Jurkat, Clone E6-1 (cell line): ENCODE measurements around the gene CPNE7.
"Not testable (repeated sequence)": the region's sequence is repeated elsewhere in the genome, so short reads cannot be mapped to it uniquely, and the experiment has no call there.

Source experiments
- DNase-seq: peaks from one replicate; pipeline ENCODE4 v3.0.0-alpha.2; 2011; ENCODE audit warnings: low read depth, low spot score
- H3K4me3 ChIP-seq: 2 replicates; pipeline ENCODE4 v1.5.1; 2011; ENCODE audit warnings: mild to moderate bottlenecking, low read length, control low read depth, moderate library complexity

Gene CPNE7

DNA sequence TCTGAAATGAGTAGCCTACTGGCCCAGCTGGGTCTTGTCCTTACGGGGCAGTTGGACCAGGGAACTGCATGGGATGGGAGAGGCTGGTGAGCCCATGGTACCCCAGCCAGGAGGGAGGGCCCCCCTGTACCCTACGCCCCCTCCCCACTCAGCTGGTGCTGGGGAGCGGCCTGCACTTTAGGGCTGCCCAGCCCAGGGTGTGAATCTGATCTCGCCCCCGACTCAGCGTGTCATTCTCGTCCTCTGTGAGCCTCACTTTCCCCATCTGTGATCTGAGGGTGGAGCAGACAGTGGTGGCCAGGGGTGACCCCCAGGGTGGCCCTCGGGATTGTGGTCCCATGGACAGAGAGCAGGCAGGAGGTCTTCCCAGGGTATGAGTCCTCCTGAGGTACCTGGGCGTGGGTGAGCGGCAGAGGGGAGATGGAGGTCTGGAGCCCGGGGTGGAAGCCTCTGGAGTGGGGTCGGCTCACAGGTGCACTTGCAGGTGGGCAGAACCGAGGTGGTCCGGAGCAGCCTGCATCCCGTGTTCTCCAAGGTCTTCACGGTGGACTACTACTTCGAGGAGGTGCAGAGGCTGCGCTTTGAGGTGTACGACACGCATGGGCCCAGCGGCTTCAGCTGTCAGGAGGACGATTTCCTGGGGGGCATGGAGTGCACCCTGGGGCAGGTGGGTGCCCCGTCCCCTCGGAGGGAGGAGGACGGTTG lies 1.6 kb downstream of the CPNE7 start:
- no peak for DNase-seq
- no peak overlapping the region for H3K4me3 ChIP-seq

DNA sequence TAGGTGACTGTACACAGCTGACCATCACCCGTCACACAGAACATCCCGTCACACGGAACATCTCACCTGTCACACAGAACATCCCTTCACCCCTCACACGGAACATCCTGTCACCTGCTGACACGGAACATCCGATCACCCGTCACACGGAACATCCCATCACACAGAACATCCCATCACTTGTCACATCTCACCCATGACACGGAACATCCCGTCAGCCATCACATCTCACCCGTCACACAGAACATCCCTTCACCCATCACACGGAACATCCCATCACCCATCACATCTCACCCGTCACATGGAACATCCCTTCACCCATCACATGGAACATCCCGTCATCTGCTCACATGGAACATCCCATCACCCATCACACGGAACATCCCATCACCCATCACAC lies 3.8 kb downstream of the CPNE7 start:
- H3K4me3 ChIP-seq: no peak overlapping the region
- no peak for DNase-seq

DNA sequence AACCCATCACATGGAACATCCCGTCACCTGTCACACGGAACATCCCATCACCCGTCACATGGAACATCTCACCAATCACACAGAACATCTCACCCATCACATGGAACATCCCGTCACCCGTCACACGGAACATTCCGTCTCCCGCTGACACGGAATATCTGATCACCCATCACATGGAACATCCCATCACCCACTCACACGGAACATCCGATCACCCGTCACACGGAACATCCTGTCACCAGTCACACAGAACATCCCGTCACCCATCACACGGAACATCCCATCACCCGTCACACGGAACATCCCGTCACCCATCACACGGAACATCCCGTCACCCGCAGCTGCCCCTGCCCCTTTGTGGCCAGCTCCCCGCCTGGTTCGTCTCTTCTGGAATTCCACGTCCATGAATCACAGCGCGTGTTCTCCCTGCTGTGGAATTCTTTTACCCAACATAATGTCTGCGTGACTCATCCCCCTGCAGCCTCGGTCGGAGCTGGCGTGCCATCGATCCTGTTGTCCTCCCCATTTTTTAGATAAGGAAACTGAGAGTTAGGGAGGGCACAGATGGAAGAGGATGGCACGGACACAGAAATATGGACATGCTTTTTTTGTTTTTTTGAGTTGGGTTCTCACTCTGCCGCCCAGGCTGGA lies 5.6 kb downstream of the CPNE7 start:
- H3K4me3 ChIP-seq: no peak overlapping the region
- DNase-seq: no peak

DNA sequence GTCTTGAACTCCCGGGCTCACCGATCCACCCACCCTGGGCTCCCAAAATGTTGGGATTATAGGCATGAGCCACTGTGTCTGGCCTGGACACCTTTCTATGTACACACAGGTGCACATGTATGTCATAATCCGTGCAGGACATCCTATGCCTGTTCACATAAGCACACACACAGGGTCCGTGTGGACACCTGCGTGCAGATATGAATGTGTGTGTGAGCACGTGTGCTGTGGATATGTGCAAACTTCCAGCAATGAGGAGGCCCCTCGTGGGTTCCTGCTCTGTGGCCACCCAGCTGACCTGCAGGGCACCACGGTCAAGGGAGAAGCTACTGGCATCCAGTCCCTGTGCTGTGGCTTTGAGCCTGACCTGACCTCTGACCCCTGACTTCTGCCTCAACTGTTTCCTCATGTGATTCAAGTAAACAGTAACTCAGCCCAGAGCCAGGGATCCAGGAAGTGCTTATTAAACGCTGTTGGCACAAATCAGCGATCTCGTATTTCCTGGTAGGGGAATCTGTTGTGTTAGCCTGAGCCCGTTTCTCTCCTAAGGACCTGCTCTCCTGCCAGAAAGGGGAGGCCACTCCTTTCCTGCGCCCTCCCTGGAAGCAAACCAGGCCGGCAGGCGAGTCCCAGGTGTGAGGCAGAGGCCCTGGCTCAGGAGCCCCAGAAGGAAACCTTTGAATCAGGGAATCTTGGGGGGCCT lies 6.5 kb downstream of the CPNE7 start:
- DNase-seq: no peak
- H3K4me3 ChIP-seq: no peak overlapping the region

DNA sequence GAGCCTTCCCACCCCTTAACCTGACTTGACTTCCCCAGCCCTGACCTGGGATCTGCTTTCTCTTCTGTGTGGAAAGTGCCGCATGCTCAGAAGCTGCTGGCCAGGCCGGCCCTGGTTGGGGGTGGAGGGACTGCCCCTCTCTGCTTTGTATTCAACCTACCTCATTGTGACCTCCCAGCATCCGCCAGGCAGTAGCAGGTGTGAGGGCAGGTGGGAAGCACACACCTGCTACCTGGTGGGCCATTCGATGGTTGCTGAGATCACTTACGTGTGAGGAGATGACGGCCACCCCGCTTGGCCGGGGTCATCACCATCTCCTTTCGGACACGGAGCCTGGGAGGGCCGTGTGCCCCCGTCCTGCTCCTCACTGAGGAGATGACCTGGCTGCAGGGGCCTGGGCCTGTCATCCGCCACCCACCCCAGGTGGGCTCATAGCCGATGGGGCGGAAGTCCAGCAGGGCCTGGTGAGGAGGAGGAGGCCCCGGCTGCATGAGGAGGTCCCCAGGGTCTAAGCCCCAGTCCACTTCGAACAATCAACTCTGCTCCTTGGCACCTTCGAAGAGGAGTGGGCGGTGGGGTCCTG lies 7.1 kb downstream of the CPNE7 start:
- H3K4me3 ChIP-seq: no peak overlapping the region
- DNase-seq: no peak

DNA sequence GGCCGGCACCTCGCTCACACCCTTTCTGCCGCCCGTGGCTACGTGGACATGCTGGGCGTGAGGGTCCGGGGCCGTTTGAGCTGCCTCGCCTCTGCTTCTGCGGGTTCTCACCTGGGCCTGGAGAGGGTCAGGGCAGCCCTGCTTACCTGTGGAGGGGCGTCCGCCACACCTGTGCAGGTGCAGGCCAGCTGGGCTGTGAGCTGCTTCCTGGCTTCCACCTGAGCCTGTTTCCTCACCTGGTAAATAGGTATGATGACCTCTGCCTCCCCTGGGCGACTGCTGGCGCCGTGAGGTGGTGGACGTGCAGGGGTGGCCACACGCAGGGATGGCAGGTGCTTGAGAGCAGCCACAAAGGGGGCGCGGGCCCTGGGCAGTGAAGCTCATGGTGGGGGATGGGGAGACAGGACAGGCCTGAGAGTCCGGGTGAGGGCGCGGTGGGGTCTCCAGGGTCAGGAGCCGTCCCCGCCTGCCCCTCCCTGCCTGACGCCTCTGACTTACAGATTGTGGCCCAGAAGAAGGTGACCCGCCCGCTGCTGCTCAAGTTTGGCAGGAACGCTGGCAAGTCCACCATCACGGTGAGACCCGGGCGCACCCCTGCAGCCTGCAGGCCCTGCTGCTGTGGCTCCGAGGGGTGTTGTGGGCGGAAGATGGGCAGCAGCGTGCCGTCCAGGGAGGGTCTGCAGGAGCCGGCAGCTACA lies 7.8 kb downstream of the CPNE7 start:
- no peak for DNase-seq
- H3K4me3 ChIP-seq: no peak overlapping the region

DNA sequence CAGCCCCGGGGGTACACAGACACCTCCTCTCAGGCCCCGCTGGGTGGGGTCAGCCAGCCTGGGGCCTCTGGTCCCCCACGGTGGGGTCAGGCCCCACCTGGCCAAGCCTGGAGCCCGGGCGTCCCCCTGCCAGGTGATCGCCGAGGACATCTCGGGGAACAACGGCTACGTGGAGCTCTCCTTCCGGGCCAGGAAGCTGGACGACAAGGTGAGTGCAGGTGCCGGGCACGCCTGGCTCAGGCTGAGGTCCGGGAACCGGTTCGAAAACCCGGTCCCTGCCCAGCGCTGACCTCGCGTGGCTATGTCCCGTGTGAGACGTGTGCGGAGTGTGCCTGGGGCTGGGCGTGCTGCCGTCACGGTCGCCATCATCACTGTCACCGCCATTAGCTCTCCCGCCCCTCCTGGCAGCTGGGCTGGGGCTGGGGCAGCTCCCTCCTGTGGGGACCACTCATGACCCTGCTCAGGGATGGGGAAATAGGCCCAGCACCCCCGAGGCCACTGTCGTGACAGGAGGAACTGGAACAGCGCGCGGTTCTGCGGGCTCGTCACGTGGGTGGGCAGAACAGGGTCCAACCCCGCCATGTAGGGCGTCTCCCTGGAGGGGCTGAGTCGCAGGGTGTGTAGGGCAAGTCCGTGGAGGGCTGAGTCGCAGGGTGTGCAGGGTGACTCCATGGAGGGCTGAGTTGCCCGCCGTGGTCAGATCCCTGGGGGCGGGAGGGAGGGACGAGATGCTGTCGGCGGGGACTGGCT lies 8.5 kb downstream of the CPNE7 start:
- DNase-seq: no peak
- no peak overlapping the region for H3K4me3 ChIP-seq

DNA sequence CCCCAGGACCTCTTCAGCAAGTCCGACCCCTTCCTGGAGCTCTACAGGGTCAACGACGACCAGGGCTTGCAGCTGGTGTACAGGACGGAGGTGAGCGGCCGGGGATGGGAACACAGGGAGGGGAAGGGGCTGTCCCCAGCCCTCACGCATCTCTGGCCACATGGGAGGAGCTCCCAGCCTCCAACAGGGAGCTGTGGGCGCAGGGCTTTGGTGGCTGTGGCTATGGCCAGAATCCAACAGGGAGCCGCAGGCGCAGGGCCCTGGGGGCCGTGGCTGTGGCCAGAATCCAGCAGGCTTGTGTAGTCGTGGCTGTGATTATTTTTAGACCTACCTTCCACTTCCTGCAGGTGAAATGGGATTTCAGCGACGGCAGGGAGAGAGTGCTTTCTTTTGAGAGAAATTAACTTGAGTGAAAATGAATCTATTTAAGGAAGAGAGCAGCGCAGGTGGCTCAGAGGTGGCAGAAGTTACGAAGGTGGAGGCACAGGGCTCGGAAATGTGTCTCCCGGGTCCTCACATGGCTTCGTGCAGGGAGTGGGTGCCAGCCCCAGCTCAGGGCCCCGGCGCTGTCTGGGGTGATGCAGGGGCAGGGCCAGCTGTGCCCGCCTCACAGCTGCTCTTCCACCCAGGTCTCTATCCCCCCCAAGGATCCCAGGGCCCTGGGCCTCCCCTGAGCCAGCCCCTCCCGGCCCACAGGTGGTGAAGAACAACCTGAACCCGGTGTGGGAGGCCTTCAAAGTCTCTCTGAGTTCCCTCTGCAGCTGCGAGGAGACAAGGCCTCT lies 9.4 kb downstream of the CPNE7 start:
- no peak for DNase-seq

DNA sequence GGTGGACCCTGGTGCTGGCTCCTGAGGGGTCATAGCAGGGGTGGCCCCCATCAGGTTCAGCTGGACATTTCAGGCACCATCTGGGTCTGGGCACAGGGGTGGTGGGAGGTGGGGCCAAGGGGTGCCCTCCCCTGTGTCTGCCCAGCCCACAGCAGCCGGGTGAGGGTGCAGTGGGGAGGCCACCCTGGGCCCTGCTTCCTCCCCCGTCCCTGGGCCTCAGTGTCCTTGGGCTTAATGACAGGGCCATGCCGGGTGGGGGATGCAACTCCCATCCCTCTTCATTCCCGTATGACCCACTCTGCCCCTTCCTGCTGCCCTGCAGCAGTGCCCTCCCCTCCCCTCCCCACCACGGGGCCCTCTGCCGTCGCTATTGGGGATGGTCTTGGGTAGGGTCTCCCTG lies 10.7 kb downstream of the CPNE7 start:
- DNase-seq: no peak
- no peak overlapping the region for H3K4me3 ChIP-seq

More for the DNA sequence above, 9.4 kb downstream of the CPNE7 start:
- no peak overlapping the region for H3K4me3 ChIP-seq

DNA sequence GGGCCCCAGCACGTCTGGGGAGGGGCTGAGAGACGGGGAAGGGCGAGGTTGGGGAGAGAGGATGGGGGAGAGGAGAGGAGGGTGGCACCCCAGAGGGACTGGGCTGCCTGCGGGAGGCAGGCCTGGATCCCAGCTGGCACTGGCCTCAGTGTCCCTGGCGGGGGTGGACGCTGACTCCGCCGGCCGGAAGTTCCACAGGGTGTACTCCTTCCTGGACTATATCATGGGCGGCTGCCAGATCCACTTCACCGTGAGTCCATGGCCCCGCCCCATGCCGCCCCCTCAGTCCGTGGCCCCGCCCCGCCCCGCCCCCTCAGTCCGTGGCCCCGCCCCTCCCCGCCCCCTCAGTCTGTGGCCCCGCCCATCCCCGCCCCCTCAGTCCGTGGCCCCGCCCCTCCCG lies 11.3 kb downstream of the CPNE7 start:
- H3K4me3 ChIP-seq: no peak overlapping the region
- DNase-seq: no peak

DNA sequence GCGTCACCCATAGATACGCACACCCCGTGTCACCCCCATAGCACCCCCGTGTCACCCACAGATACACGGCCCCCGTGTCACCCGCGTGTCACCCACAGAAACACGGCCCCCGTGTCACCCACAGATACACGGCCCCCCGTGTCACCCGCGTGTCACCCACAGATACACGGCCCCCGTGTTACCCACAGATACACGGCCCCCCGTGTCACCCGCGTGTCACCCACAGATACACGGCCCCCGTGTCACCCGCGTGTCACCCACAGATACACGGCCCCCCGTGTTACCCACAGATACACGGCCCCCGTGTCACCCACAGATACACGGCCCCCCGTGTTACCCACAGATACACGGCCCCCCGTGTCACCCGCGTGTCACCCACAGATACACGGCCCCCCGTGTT lies 12.1 kb downstream of the CPNE7 start:
- H3K4me3 ChIP-seq, DNase-seq: not testable (repeated sequence)

DNA sequence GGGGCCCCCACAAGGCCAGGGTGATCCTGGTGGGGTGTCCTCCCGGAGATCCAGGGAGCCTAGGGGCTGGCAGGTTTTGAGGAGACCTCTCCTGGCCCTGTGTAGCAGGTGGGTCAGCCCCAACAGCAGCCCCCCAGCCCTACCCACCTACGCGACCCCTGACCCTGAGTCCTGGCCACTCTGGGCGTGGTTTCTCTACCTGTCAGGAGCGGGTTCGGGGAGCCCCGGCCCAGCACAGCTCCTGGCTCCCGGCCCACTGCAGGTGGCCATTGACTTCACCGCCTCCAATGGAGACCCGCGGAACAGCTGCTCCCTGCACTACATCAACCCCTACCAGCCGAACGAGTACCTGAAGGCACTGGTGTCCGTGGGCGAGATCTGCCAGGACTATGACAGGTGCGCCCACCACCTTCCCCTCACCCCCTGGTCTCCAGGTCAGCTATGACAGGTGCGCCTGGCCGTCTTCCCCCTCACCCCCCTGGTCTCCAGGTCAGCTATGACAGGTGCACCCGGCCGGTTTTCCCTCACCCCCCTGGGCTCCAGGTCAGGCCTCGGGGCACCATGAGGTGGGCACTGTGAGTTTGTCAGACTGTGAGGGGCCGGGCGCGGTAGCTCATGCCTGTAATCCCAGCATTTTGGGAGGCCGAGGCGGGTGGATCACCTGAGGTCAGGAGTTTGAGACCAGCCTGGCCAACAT lies 13.0 kb downstream of the CPNE7 start:
- no peak for DNase-seq
- no peak overlapping the region for H3K4me3 ChIP-seq

DNA sequence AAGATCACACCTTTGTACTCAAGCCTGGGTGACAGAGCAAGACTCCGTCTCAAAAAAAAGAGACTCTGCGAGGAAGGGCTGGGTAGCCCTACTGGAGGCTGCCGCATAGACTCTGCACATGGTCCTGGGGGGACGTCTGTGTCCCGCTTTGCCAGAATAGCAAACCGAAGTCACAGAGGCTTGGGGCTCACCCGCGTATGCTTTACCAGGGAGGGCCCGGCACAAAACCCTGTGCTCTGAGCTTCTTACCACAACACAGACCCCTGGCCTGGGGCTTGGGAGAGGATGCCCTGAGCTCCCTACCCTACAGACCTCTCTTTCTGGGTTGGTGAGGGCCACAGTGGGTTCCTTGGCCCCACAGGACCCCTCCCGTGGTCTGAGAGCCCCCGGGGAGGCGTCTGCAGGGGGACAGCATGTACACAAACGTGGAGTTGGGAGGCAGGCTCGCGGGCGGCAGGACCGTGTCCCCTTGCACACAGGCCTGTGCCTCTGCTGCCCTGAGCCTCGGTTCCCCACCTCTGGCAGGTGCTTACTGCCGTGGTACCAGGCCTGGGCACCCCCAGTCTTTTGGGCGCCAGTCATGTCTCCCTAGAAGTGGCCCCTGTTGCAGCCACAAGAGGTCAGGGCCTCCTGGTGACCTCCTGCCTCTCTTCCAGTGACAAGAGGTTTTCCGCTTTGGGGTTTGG lies 13.8 kb downstream of the CPNE7 start:
- DNase-seq: no peak
- no peak overlapping the region for H3K4me3 ChIP-seq

DNA sequence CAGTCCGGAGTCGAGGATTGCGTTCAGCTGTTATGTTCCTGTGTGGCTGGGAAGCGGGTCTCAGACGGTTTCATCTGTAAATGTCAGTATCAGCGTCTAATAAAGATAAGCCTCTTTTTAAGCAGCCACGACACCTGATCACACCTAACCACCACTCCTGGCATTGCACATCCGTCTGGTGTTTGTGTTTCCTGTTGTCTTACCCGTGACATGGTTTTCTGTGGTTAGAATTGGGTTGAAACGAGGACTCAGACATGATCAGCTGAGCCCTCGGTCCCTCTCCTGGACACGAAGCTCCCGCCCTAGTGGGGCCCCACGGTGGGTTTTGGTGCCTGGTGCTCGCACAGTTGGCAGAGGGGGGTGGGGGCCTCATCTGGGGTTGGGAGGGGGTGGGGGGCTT lies 18.3 kb downstream of the CPNE7 start:
- peak; percentile 84 for DNase-seq

DNA sequence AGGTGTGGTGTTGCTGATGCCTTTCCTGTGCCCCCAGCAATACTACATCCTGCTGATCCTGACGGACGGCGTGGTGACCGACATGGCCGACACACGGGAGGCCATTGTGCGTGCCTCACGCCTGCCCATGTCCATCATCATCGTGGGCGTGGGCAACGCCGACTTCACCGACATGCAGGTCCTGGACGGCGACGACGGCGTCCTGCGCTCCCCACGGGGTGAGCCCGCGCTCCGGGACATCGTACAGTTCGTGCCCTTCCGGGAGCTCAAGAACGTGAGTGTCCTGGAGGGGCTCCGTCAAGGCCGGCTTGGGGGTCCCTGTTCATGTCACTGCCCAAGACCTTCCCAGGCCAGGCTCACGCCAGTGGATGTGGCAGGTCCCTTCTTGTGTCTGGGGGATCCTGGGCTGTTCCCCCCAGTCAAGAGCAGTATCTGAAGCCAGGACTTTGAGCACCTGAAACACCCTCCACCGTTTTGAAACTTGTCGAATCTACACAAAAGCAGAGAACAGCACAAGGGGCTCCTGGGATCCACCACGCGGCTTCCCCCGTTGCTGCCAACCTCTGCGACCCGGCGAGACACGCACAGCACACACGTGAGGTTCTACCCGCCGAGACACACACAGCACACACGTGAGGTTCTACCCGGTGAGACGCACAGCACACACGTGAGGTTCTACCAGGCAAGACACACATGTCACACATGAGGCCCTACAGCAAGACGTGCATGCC lies 19.9 kb downstream of the CPNE7 start:
- no peak for DNase-seq
- H3K4me3 ChIP-seq: no peak overlapping the region

More for the DNA sequence above, 18.3 kb downstream of the CPNE7 start:
- no peak overlapping the region for H3K4me3 ChIP-seq

DNA sequence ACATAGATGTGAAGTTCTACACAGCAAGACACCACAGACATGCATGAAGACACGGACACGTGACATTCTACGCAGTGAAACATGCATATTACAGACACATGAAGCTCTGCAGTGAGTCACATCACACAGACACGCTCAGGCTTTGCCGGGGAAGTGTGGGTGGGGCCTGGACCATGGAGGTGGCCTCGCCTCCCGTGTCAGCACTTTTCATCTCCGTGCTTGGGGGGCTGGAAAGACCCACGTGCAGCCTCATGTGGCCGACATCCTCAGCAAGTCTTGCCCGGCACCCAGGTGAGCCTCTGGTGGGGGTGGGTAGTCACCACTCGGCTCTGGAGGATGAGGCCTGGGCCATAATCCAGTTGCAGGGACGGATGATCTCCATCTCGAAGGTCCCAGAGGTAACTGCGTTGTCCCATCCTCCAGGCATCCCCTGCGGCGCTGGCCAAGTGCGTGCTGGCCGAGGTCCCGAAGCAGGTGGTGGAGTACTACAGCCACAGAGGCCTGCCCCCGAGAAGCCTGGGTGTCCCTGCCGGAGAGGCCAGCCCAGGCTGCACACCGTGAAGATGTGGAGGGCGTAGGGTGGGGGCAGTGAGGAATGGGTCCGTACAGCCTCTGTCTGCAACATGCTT lies 20.6 kb downstream of the CPNE7 start:
- H3K4me3 ChIP-seq: no peak overlapping the region
- no peak for DNase-seq
